C4-2B (cell line): ENCODE data around the gene ADM5.

Experiments used
- CTCF ChIP-seq: fragments of 450-650 bp; conservative IDR thresholded peaks from 2 replicates; pipeline ENCODE4 v1.5.1; 2017; ENCODE audit warnings: mild to moderate bottlenecking
- ZFX ChIP-seq: fragments of 450-650 bp; IDR thresholded peaks from 2 replicates; pipeline ENCODE4 v1.6.1; 2017

- TF ChIP-seq ZFX (no peak), CTCF (no peak)
Measured at GRCh38 chr19:49716154-49716553, 26.8 kb downstream of the ADM5 start.
